Gastrocnemius medialis (tissue), 4 donors: ENCODE measurements around the gene YKT6.

ENCODE experiments used
- CTCF ChIP-seq, 5 experiments: fragments of 450-650 bp in 3 of 5; fragments of 200-600 bp in 2 of 5; sonication (generic) in 2 of 5; IDR thresholded peaks in 4 of 5; conservative IDR thresholded peaks in 1 of 5; 1 replicate in 4 of 5; 2 replicates in 1 of 5; pipeline ENCODE4 v1.5.1; 2016 to 2019; ENCODE audit warnings: antibody characterized with exemption in 5 of 5, mild to moderate bottlenecking in 3 of 5, moderate library complexity in 3 of 5
- POLR2A ChIP-seq, 2 donors: fragments of 450-650 bp; IDR thresholded peaks; one replicate each; pipeline ENCODE4 v1.6.1; 2017; ENCODE audit warnings: antibody characterized with exemption in 2 of 2, mild to moderate bottlenecking in 2 of 2, moderate library complexity in 2 of 2

GRCh38 chr7:44183386-44183785, 17.4 kb upstream of the YKT6 start:
- TF ChIP-seq CTCF (IDR thresholded peaks at IDR 0.05 in 4 of 5, conservative IDR thresholded peaks at IDR 0.05 in 1 of 5) = no peak
- no peak for TF ChIP-seq POLR2A (IDR thresholded peaks at IDR 0.05)
